Mucosa of stomach (tissue), 1 donor: ENCODE data around the gene KIAA0930.
A peak's percentile ranks its signal among the peaks of the same experiment; 100 is the strongest.
"Not testable (repeated sequence)": the region's sequence is repeated elsewhere in the genome, so short reads cannot be mapped to it uniquely, and the experiment has no call there.

ENCODE experiments used
- H3K27me3 ChIP-seq: one replicate; pipeline ENCODE4 v1.7.0; 2013; ENCODE audit warnings: mild to moderate bottlenecking, low read length; ENCODE audit not compliant: control insufficient read depth, insufficient read depth
- H3K36me3 ChIP-seq: one replicate; pipeline ENCODE4 v1.7.0; 2013; ENCODE audit warnings: low read length; ENCODE audit not compliant: control insufficient read depth, insufficient read depth
- H3K4me1 ChIP-seq: one replicate; pipeline ENCODE4 v1.7.0; 2013; ENCODE audit warnings: mild to moderate bottlenecking, low read length; ENCODE audit not compliant: control insufficient read depth, insufficient read depth
- H3K4me3 ChIP-seq: one replicate; pipeline ENCODE4 v1.7.0; 2013; ENCODE audit warnings: low read length
- H3K9ac ChIP-seq: one replicate; pipeline ENCODE4 v1.7.0; 2013; ENCODE audit warnings: mild to moderate bottlenecking, low read length, moderate library complexity
- H3K9me3 ChIP-seq: one replicate; pipeline ENCODE4 v1.7.0; 2013; ENCODE audit warnings: mild to moderate bottlenecking, low read length, moderate library complexity; ENCODE audit not compliant: control insufficient read depth
- donor health status: Pancreatic carcinoma.

The KIAA0930 gene

DNA sequence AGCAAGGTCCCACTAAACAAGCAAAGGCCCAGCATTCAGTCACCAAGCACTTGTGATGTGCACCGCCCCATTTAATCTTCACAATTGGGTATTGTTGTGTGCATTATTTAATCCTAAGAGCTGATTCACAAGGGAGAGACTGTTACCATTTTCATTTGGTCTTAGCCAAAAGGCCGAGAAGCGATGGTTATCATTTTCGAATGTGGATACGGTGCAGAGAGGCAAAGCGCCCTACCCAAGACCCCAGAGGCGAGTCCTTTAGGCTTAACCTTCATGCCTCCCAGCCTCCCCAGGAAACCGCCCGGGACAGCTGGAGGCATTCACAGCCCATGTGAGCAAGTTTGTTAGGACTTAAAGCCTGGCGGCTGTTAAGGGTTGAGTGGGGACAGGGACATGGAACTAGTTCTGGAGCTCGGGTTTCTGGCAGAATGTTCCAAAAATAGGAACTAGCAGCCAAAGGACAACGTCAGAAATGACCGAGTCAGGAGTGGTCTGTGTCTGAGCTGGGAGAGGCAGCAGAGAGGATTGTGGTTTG lies 31.0 kb upstream of the KIAA0930 start:
- Histone ChIP-seq H3K27me3 (peaks cover 10% of the 10 kb centered on the region), H3K9ac (peak overlapping the region; percentile 39), H3K9me3 (no peaks in the 10 kb centered on the region), H3K36me3 (no peaks in the 10 kb centered on the region), H3K4me3 (no peak overlapping the region), H3K4me1 (peaks cover 30% of the 10 kb centered on the region)

DNA sequence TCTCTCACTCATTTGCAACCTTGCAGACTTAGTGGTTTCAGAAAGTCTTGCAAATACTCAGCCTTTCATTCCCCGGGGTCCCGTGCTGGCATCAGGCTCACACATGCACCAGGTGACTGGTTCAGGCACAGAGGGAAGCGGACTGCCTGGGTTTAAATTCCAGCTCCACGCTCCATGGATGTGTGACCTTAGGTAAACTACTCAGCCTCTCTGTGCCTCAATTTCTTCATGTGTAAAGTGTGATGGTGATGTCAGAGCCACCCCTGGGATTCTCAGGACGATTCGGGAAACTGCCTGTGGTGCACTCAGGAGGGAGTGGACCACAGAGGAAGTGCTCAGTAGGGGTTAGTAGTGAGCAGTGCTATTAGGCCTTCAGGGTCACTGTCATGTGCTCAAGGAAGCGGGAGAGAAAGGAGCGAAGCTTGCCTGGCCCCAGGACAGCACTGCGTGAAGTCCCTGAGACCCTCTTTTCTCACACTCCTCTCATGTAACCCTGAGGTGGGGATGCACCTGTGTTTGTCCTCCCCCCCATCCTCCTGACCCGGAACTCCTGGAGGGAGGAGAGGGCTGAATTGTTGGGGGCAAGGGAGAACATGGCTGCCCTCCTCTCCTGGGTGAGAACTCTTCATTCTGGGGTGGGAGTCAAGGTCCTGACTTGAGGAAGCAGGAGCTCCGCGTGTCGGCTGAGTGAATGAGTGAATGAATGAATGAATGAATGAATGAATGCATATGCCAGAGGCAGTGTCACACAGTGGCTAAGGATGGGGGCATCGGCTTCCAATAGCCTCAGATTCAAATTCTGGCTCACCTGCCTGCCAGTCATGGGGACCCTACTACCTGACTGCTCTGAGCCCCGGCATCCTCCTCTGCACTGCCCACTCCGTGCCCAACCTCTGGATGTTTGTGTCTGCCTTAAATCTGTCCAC lies 29.7 kb upstream of the KIAA0930 start:
- H3K4me3 ChIP-seq: no peak overlapping the region
- H3K27me3 ChIP-seq: peaks cover 10% of the 10 kb centered on the region
- H3K36me3 ChIP-seq: no peaks in the 10 kb centered on the region
- no peak overlapping the region for H3K9ac ChIP-seq
- H3K9me3 ChIP-seq: no peaks in the 10 kb centered on the region
- H3K4me1 ChIP-seq: peaks cover 30% of the 10 kb centered on the region

DNA sequence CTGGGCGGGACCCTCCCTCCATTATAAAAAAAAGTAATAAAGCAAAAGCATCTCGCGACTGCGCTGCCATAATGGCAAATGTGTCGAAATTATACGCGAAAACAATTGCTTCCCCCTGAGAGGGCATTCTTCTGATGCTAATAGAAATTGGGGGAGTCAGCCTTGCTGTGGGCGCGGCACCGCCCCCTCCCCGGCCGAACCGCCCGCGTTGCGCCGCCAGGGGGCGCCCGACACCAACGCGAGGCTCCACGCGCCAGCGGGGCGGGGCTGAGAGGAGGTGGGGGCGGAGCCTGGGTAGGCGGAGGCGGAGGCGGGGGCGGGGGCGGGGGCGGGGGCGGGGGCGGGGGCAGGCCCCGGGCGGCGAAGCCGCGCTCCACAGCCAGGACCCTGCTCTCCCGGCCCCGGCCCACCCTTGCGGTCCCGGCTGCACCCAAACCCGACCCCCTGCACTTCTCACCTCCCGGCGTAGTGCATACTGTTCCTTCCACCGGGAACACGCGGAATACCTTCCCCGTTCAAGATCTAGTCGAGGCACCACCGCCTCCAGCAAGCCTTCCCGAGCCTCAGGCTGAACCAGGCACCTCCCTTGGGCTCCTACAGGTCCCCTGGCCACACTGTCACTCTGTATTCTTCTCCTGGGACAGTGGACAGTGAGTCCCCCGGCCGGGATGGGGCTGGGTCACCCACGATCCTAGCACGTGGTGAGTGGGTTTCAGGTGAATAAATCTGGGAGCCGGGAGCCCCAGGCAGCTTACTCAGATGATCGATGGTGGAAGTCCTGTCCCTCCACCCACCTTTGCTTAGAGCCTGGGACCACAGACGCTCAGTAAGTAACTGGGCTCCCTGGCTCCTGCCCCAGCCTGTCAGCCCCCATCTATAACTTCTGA lies 28.5 kb upstream of the KIAA0930 start:
- H3K9me3 ChIP-seq: no peaks in the 10 kb centered on the region
- peak overlapping the region; percentile 70 for H3K9ac ChIP-seq
- no peaks in the 10 kb centered on the region for H3K36me3 ChIP-seq
- H3K4me1 ChIP-seq: peaks cover 30% of the 10 kb centered on the region
- H3K4me3 ChIP-seq: peak overlapping the region; percentile 46
- peaks cover 10% of the 10 kb centered on the region for H3K27me3 ChIP-seq

DNA sequence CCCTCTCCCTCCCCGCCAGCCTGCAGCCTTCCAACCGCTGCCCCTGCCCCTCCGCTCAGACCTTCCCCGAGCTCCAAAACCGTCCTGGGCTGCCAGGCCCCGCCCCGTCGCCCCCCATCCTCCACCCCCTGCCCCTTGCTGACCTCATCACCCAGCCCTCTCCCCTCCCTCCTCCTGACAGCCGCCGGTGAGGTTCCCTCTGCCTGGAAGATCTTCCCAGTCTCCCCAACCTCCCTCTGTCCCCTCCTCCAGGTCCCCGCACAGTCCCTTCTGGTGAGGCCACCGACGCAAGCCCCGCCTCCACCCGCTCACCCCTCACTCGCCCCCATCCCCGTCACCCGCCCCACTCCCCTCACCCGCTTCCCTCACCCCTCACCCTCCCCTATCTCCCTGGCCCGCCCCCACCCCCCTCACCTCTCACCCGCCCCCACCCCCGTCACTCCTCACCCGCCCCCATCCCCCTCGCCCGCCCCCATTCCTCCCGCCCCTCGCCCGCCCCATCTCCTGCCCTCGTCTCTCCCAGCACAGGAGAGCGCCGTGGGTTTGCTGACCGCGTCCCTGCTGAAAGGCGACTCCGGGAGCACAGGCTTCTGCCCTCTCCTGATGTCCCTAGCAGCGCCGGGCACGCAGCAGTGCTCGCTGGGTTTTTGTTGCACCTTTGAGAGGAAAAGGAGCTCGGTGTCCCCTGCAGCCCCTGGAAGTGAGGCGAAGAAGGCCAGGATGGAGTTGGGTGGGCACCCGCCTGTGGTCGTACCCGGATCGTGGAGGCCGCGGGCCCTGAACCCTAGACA lies 27.7 kb upstream of the KIAA0930 start:
- Histone ChIP-seq H3K9ac (peak overlapping the region; percentile 55), H3K36me3 (no peaks in the 10 kb centered on the region), H3K9me3 (no peaks in the 10 kb centered on the region), H3K4me1 (peaks cover 30% of the 10 kb centered on the region), H3K27me3 (peaks cover 10% of the 10 kb centered on the region), H3K4me3 (no peak overlapping the region)

DNA sequence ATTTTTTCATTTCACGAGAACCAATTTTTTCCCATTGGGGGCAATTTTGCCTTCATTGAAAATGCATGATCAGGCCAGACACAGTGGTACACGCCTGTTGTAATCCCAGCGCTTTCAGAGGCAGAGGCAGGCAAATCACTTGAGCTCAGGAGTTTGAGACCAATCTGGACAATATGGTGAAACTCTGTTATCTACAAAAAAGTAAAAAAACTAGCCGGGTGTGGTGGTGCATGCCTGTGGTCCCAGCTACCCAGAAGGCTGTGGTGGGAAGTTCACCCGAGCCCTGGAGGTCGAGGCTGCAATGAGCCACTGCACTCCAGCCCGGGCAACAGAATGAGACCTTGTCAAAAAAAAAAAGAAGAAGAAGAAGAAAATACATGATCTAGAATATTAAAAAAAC lies 24.8 kb upstream of the KIAA0930 start:
- Histone ChIP-seq H3K4me3 (no peak overlapping the region), H3K36me3 (no peaks in the 10 kb centered on the region), H3K4me1 (peaks cover 14% of the 10 kb centered on the region), H3K9ac (no peak overlapping the region), H3K9me3 (no peaks in the 10 kb centered on the region), H3K27me3 (peaks cover 10% of the 10 kb centered on the region)

DNA sequence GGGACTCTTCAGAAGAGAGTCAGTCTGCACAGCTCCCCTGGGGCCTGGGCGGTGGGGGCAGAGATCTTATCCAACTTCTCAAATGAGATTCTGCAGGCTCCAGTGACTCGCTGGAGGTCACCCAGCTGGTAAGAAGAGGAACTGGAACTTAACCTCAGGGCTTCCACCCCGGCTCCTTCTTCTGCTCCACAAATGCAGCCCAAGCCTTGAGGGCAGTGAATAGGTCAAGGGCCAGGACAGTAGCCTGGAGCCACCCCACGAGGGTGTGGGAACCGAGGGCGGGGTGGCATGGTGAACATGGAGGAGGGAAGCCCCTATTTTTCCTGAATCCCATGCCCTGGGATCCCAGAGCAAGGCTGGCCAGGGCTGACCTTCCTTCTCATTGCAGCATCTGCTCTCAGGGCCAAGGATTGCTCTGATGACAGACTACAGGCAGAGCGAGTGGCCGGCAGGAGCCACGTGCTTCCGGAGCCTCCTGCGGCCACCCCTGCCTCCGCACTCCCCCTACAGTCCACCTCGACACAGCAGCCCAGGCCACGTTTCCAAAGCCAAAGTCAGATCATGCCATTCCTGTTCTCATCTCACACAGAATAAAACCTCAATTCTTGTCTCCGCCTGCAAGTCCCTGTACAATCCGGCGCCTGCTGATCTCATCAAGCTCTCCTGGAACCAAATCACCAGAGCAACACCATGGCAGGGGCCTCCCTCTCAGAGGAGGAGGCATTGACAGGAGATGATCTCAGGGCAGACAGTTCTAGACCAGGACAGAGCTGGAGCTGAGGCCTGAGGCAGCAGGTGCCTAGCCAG lies 23.0 kb upstream of the KIAA0930 start:
- no peaks in the 10 kb centered on the region for H3K9me3 ChIP-seq
- peaks cover 4% of the 10 kb centered on the region for H3K27me3 ChIP-seq
- peaks cover 12% of the 10 kb centered on the region for H3K4me1 ChIP-seq
- no peak overlapping the region for H3K4me3 ChIP-seq
- peak overlapping the region; percentile 29 for H3K9ac ChIP-seq
- H3K36me3 ChIP-seq: no peaks in the 10 kb centered on the region

DNA sequence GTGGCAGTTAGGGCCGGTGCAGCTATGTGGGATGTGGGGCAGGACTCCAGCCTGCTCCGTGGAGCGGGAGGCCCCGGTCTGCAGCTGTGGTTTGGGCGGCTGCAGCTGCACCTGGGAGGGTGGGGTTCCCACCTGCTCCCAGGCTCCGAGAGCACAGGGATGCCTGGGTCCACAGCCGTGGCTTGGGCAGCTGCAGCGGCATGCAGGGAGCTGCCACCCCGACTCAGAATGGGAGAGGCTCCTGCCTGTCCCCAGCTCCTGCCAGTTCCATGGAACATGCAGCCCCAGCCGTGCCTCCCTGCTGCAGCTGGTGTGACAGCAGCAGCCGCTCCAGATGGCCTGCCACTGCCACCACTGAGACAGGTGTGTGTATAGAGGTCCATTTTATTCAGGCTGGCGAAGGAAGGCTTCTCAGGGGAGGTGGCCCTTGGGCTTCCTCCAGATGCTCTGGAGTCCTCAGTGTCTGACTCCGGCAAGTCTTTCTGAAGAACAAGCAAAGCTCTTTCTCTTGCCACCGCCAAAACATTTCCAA lies 22.3 kb upstream of the KIAA0930 start:
- Histone ChIP-seq H3K9ac (no peak overlapping the region), H3K4me3 (no peak overlapping the region)

DNA sequence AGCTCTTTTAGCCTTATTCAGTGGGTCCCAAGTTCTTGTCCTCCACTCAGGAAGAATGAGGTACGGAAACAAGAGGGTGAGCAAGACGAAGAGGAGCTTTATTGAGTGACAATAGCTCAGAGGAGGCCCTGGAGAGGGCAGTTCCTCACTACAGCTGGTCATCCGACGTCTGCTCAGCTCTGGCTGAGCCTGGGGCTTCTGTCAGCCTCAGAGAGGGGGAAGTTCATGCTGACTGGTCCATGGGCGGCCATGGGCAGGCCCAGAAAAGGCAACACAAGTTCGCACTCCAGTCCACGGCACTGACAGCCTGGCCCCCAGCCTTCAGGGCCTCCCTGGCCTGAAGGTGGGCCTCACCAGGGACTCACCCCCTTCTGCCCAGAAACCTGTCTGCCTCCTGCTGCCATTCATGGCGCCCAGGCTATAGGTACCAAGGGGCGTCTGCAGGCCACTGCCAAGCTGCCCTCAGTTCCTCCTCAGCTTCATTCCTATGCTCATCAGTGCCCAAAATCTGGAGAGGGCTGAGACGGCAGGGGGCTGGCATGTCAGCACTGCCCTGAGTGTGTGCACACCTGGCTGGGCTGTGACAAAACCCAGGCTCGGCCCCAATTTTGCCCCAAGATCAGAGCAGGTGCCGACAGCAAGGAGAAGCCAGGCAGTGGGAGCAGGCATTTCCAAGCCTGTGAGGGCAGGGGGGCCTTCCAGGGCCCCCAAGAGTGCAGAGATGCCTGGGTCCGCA lies 21.7 kb upstream of the KIAA0930 start:
- Histone ChIP-seq H3K9ac (no peak overlapping the region), H3K36me3 (no peaks in the 10 kb centered on the region), H3K4me3 (no peak overlapping the region), H3K9me3 (no peaks in the 10 kb centered on the region), H3K4me1 (peaks cover 12% of the 10 kb centered on the region), H3K27me3 (no peaks in the 10 kb centered on the region)

More for the DNA sequence above, 22.3 kb upstream of the KIAA0930 start:
- Histone ChIP-seq H3K27me3 (peaks cover 4% of the 10 kb centered on the region), H3K36me3 (no peaks in the 10 kb centered on the region), H3K9me3 (no peaks in the 10 kb centered on the region), H3K4me1 (peaks cover 12% of the 10 kb centered on the region)

DNA sequence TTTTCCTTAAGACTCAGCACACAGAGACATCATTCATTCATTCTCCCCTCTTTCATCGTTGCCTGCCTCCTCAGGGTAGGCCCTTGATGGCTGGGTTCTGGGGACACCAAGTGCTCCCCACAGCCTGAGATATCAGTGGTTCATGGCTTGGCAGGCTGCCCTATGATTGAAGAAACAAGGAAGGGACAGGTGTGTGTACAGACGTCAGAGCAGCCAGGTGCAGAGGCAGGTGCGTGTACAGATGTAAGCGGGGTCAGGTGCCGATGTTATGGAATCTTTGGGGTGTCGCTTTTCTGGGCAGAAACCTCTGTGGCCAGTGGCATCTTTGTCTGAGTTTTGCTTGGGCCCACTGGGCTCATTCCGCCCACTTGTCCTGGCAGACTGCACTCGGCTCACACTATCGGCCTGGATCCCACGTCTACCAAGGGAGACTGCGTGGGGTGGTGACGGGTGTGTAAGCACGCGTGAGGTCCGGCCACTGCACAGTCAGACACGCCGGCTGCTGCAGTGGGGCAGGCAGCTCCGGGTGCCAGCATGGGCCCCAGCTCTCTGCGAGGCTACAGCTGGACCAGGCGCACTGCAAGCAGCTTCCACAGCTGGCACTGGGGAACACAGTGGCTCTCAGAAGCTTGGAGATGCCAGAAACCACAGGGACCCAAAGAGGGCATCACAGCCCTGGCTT lies 20.9 kb upstream of the KIAA0930 start:
- Histone ChIP-seq H3K4me1 (peaks cover 12% of the 10 kb centered on the region), H3K4me3 (no peak overlapping the region), H3K9ac (no peak overlapping the region), H3K27me3 (no peaks in the 10 kb centered on the region), H3K9me3 (no peaks in the 10 kb centered on the region), H3K36me3 (no peaks in the 10 kb centered on the region)

DNA sequence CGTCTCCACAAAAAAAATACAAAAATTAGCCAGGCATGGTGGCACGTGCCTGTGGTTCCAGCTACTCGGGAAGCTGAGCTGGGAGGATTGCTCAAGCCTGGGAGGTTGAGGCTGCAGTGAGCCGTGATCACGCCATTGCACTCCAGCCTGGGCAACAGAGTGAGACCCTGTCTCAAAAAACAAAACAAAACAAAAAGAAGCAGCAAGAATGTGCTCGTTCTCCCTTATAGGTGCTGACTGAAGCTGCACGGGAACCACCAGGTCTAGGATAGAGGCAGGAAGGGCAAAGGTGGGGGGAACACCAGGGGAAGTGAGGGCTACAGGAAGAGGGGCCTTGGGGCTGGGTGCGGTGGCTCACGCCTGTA lies 19.7 kb upstream of the KIAA0930 start:
- not testable (repeated sequence) for H3K9ac ChIP-seq, H3K9me3 ChIP-seq, H3K27me3 ChIP-seq, H3K36me3 ChIP-seq, H3K4me3 ChIP-seq
- peaks cover 12% of the 10 kb centered on the region for H3K4me1 ChIP-seq
